Stimulated activated naive CD8-positive, alpha-beta T cell treated with anti-CD3 and anti-CD28 coated beads, Interleukin-15, amount 100 ng/mL, for 72 hours (primary cell): ENCODE measurements around the gene SLCO4A1.

Experiments used
- ATAC-seq: fragments of 150-1000 bp; cut with Tn5 transposase; 2 replicates; pipeline ENCODE4 v1.10.0; 2021; ENCODE audit warnings: mild to moderate bottlenecking, moderate library complexity
- DNase-seq, 2 donors: peaks; one replicate each; pipeline ENCODE4 v3.0.0; 2021 to 2022
- H3K27ac Mint-ChIP-seq, 2 donors: one replicate each; pipeline ENCODE4 v1.8.0; 2022; ENCODE audit warnings: mild to moderate bottlenecking in 2 of 2, mixed read lengths in 2 of 2, moderate library complexity in 2 of 2
- H3K27me3 Mint-ChIP-seq: one replicate; pipeline ENCODE4 v1.8.0; 2022; ENCODE audit warnings: mixed read lengths
- H3K4me1 Mint-ChIP-seq: one replicate; pipeline ENCODE4 v1.8.0; 2022; ENCODE audit warnings: mild to moderate bottlenecking, mixed read lengths
- H3K4me3 Mint-ChIP-seq, 2 donors: one replicate each; pipeline ENCODE4 v1.8.0; 2022; ENCODE audit warnings: mild to moderate bottlenecking in 2 of 2, mixed read lengths in 2 of 2, moderate library complexity in 1 of 2
- H3K9me3 Mint-ChIP-seq, 2 donors: one replicate each; pipeline ENCODE4 v1.8.0; 2022; ENCODE audit warnings: mixed read lengths in 2 of 2

SLCO4A1 gene

DNA sequence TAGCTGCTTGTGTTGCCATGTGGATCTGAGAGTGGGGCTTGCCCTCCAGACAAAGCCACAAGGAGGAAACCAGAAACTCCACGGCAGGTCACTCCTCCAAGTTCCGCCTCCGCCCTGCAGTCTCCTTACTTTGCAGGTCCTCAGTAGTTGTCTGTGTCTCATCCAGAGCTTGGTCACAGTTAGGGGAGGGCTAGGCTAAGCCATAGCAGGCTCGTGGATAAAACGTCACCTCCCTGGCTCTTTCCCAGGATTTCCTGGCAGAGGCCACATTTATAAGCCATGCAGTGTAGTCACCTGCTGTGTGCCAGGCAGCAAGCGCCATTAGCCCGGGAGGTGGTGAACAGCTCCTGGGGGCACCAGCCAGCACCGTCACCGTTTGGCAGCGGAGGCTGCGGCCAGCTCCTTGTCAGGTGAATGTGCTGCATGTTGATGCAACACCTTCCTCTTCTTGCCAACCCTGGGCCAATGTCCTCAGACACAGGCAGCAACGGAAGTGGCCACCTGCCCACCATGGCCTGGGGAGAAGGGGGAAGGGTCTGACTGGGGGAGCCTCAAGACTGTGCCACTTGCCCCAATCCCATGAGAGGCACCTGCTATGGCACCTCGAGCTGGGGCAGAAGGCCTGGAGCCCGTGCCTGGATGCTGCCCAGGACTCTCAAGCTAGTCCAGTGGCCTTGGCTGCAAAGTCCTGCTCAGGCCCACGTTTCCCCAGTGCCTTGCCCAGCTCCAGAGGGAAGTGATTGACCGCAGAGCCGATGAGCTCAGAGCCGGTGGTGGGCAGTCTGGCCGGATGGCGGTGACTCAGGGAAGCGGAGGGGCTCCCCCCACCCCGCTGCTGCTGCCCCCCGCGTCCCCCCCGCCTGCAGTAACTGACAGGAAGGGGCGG, 39.0 kb upstream of the SLCO4A1 start:
- DNase-seq (peak; percentile 73 to 89), ATAC-seq (peak; percentile 82)
- H3K4me3 Mint-ChIP-seq = peak overlapping the region; percentile 85 to 99
- no peaks in the 10 kb centered on the region for H3K9me3 Mint-ChIP-seq
- peaks cover 46% of the 10 kb centered on the region for H3K4me1 Mint-ChIP-seq
- peak overlapping the region; percentile 94 to 99 for H3K27ac Mint-ChIP-seq
- H3K27me3 Mint-ChIP-seq = peaks cover 73% of the 10 kb centered on the region

DNA sequence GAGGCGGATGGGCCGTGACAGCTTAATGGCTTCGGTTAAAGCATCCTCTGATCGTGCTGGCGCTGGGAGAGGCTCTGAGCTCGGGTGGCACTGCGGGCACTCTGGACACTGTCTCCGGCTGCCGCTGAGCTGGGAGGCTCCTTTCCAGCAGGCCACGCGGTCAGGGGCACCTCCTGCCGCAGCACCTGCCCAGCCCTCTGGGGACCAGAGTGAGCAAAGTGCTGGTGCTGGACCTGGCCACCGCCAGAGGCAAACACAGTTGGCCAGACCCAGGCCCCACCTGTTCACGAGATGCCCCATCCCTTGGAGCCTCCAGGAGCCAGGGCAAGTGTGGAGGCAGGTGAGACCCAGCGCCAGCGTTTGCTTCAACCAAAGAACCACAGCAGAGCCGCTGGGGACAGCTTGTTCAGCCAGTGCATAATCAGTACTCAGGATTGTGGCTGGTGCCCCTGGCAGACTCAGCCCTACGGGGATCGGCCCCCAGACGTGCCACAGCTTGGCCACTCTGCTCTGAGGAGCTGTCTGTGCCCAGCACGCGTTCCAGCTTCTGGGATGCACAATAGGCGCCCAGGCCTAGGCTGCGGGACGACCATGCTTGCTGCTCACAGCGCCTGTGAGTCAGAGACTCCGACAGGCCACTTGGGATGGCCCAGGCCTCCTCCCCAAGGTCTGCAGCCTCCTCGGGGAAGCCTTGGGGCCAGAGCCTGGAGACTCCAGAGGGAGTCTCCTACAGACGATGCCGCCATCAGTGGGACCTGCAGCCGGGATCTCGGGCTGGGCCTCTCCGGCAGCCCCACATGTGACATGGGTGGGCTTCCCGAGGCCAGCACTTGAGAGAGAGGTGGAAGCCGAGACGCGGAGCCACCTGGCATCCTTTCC, 38.2 kb upstream of the SLCO4A1 start:
- peak overlapping the region; percentile 40 to 99 for H3K4me3 Mint-ChIP-seq
- H3K4me1 Mint-ChIP-seq = peaks cover 48% of the 10 kb centered on the region
- H3K9me3 Mint-ChIP-seq = no peaks in the 10 kb centered on the region
- H3K27ac Mint-ChIP-seq = peak overlapping the region; percentile 63 to 90
- peaks cover 66% of the 10 kb centered on the region for H3K27me3 Mint-ChIP-seq
- no peak for ATAC-seq
- no peak for DNase-seq

DNA sequence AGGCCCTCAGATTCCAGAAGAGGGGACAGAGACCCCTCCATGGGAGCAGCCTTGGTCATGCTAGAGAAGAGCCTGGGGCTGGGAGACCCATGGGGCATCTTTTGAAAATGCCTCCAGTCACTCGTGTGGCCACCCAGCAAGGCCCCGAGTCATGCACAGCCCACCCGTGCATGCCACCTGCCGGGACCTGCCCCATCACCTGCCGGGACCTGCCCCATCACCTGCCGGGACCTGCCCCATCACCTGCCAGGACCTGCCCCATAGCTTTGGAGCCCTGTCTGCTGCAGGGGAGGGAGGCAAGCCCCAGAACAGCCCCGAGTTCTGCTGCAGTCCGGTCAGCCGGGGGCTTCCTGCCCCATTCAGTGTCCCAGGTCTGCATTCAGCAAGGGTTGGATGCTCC, 37.5 kb upstream of the SLCO4A1 start:
- Mint-ChIP-seq H3K4me3 (no peak overlapping the region), H3K4me1 (peaks cover 53% of the 10 kb centered on the region), H3K9me3 (no peaks in the 10 kb centered on the region), H3K27ac (peak overlapping the region in 1 of 2 donors; percentile 7), H3K27me3 (peaks cover 66% of the 10 kb centered on the region)
- no peak for DNase-seq
- ATAC-seq = no peak

DNA sequence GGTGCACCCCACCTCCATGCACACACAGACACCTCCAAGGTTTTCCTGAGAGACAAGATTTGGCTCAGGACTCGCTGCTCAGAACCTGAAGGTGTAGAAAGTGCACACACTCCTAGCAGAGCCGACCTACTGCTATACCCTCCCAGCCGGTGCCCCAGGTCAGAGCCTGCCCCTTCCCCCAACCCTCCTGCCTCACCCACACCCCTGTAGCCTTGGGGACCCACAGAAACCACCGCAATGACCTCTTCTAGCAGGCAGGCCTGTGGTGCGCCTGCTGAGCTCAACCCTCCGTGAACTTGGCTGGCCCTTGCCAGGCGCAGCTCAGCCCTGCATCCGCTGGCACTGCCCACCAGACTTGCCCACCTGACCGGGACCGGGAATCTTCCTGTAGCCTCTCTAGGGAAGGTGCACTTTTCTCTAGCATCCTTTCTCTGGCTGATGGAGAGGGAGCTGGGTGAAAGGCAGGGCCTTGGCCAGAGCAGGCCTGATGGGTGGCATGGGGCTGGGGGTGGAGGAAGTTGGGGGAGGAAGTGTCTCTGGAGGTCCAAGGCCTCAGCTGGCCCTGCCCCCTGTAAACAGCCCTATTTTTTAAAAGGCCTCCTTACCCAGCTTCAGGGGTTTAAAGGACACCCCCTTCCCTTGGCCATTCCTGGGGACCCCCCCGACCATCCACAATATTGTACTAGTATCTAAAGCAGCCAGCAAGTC, 36.9 kb upstream of the SLCO4A1 start:
- Mint-ChIP-seq H3K27me3 (peaks cover 62% of the 10 kb centered on the region), H3K4me3 (no peak overlapping the region), H3K9me3 (peaks cover 1 to 2% of the 10 kb centered on the region in 2 donors), H3K4me1 (peaks cover 53% of the 10 kb centered on the region), H3K27ac (peak overlapping the region; percentile 40 to 56)
- DNase-seq (no peak), ATAC-seq (no peak)

DNA sequence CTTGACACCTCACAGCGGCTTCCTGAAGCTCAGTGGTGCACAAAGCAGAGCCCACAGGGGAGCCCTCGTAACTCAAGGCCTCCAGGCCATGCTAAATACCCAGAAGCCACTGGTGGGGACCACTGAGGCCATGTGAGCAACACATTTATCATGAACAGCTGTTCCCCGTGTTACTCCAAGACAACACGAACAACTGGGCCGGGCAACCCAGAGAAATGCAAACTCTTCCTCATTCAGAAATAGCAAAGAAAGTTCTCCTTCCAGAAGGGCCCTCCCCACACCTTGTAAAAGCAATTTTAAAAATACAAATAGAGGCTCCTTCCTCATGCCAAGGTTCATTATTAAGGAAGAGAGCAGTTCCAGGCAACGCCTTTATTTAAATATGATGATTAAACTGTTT, 36.3 kb upstream of the SLCO4A1 start:
- Mint-ChIP-seq H3K4me1 (peaks cover 53% of the 10 kb centered on the region), H3K9me3 (peaks cover 6 to 8% of the 10 kb centered on the region in 2 donors), H3K4me3 (no peak overlapping the region), H3K27ac (no peak overlapping the region), H3K27me3 (peaks cover 61% of the 10 kb centered on the region)
- DNase-seq = no peak
- no peak for ATAC-seq

DNA sequence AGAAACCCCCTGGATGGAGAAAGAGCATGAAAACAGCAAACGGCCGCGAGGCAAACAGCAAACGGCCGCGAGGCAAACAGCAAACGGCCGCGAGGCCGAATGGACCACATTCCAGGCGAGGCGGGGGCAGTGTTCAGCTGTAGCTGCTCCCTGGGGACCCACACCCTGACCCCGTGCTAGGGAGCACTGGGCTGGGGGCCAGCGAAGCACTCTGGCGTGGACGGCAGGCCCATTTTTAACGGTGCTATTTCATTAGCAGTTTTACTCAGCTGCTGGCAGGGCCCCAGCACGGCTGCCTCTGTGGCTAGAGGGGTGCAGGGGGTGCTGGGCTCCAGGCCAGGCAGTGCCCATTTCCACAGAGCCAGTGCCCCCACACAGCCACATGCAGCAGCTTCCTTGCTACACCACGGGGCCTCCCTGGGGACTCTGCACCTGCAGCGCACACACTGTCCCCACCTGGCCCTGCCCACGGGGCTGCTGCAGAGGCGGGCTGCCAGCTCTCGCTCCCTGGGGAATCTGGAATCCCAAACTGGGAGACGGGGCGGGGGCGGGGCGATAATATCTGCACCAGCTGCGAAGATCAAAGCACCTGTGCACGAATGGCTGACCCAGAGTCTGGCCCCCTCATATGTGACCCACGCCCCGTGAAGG, 35.6 kb upstream of the SLCO4A1 start:
- DNase-seq (no peak), ATAC-seq (no peak)
- Mint-ChIP-seq H3K4me1 (peaks cover 48% of the 10 kb centered on the region), H3K27me3 (peaks cover 54% of the 10 kb centered on the region), H3K9me3 (peaks cover 6 to 8% of the 10 kb centered on the region in 2 donors), H3K27ac (no peak overlapping the region), H3K4me3 (no peak overlapping the region)

DNA sequence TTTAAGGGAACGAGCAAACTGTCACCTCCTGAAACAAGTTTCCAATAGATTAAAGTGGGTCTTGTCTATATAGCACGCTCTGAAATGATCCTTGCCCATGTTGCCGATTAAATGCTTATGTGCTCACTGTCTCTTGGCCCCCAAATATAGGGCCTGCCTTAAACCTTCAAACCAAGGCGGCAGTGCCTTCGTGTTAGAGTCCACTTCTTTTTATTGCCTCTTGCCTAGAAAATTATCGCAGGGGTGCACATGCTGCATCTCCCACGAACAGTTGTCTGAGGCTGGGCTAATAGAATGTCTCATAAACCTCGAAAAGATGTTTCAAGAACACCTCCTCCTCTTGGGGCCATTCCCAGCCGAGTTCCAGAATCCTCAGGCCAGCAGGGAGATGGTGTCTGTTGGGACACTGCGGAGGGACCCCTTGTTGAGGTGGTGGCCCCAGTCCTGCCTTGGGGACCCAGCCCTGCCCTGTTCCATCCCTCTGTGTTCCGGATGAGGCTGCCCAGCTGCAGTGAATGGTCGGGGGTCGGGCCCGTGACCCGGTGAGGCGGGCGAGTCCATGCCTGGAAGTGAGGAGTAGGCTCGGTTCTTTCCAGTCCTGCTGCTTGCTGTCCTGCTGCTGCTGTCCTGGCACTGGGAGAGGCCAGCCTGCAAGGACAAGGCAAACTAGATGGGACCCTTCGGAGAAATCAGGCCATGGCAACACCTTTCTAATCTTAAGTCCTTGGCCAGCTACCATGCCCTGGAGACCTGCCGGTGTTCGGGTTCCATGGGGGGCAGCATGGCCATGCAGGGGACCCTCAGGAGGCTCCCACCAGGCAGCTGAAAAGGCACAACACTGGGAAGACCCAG, 34.7 kb upstream of the SLCO4A1 start:
- peaks cover 6 to 8% of the 10 kb centered on the region in 2 donors for H3K9me3 Mint-ChIP-seq
- DNase-seq = no peak
- no peak overlapping the region for H3K4me3 Mint-ChIP-seq
- H3K4me1 Mint-ChIP-seq = peaks cover 39% of the 10 kb centered on the region
- no peak overlapping the region for H3K27ac Mint-ChIP-seq
- H3K27me3 Mint-ChIP-seq = peaks cover 45% of the 10 kb centered on the region
- ATAC-seq = no peak

DNA sequence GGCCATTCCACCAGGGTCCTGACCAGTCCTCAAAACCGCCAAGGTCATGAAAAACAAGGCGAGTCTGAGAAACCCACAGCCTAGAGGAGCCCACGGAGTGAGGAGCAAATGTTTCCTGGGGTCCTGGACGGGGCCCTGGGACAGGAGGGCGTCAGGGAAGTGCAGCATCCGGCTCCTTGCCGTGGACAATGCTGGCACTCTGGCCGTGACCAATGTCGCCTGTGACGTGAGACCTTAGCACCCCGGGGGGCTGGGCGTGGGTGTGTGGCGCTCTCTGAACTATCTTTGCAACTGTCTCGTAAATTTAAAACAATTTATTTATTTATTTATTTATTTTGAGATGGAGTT, 34.1 kb upstream of the SLCO4A1 start:
- DNase-seq (no peak), ATAC-seq (no peak)
- Mint-ChIP-seq H3K4me1 (peaks cover 33% of the 10 kb centered on the region), H3K27me3 (peaks cover 39% of the 10 kb centered on the region), H3K4me3 (no peak overlapping the region), H3K27ac (no peak overlapping the region), H3K9me3 (peaks cover 6 to 8% of the 10 kb centered on the region in 2 donors)

DNA sequence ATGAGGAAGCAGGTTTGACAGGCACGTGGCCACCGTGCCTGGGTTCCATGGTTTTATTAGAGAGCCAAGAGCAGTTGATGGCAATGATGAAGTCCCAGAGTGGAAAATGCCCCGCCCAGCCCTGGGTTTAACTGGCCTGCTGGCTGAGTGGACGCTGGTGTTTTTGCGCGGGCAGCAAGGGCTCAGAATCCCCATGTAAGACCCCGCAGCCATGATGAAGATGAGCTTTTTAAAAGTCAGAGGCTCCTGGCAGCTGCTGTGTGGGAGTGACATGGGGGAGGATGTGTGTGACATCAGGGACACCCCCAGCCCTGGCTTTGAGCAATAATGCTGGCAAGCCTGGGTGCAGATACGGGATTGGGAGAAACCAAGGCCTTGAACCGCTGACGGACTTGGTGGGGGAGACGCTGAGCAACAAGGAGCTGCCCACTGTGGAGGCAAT, 33.0 kb upstream of the SLCO4A1 start:
- no peak for DNase-seq
- Mint-ChIP-seq H3K27me3 (peaks cover 39% of the 10 kb centered on the region), H3K4me1 (peaks cover 22% of the 10 kb centered on the region), H3K27ac (peak overlapping the region in 1 of 2 donors; percentile 22), H3K4me3 (no peak overlapping the region), H3K9me3 (peaks cover 6 to 8% of the 10 kb centered on the region in 2 donors)
- ATAC-seq = no peak

DNA sequence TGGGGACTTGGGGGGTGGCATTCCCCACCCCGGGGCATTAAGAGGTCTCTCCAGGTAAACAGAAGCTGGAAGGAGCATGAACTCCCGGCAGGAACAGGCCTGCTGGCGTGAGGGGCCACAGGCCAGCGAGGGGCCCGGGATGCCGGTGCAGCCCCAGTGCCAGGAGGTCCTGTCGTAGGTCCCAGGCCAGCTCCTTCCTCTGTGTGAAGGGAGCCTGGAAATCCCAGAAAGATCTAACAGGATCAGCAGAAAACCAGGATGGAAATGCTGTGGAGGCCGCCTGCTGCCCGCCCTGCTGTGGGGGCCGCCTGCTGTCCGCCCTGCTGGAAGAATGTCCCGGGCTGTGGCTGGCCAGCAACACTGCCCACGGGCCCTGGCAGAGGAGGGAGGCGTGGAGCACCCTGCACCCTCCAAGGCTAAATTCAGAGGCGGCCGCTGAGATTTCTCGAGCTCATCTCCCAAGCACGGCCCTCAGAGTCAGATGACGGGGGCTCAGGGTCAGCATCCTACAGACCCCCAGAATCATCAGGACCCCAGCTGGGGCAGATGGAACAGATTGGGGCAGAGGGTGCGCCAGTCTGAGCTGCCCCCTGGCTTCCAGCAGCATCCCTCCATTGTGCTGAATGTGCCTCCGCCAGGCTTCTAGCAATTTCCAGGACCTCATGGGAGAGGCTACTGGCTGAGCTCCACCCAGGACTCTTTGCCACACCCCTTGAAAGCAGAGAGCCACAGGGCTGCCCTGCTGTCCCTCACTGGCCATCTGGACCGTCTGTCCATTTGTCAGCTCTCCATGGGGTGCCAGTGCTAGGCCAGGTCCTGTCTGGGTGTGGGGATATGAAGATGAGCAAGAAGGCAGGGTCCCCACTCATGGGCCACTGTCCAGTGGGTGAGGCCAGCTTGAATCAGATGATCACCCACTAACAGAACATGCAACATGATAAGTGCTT, 32.2 kb upstream of the SLCO4A1 start:
- ATAC-seq (no peak), DNase-seq (no peak)
- Mint-ChIP-seq H3K27me3 (peaks cover 39% of the 10 kb centered on the region), H3K4me1 (peaks cover 15% of the 10 kb centered on the region), H3K4me3 (no peak overlapping the region), H3K27ac (no peak overlapping the region), H3K9me3 (peaks cover 6 to 8% of the 10 kb centered on the region in 2 donors)

DNA sequence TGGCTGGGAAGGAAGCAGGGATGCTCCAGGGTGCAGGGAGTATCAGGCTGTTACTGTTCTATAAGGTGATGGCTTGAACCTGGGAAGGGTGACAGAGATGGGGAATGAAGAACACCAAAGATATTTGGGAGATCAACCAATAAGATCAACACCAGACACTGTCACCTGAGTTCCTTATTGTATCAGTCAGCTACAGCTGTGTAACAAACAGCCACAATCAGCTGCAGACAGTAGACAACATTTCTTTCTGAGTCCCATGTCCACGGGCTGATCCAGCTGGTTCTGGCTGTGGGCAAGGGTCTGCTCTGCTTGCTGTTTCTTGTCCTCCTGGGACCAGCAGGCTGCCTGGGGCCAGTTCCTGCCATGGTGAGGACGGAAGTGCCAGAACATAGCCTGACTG, 31.3 kb upstream of the SLCO4A1 start:
- DNase-seq (no peak), ATAC-seq (no peak)
- peaks cover 6 to 8% of the 10 kb centered on the region in 2 donors for H3K9me3 Mint-ChIP-seq
- no peak overlapping the region for H3K27ac Mint-ChIP-seq
- peaks cover 7% of the 10 kb centered on the region for H3K4me1 Mint-ChIP-seq
- peaks cover 30% of the 10 kb centered on the region for H3K27me3 Mint-ChIP-seq
- H3K4me3 Mint-ChIP-seq = no peak overlapping the region

DNA sequence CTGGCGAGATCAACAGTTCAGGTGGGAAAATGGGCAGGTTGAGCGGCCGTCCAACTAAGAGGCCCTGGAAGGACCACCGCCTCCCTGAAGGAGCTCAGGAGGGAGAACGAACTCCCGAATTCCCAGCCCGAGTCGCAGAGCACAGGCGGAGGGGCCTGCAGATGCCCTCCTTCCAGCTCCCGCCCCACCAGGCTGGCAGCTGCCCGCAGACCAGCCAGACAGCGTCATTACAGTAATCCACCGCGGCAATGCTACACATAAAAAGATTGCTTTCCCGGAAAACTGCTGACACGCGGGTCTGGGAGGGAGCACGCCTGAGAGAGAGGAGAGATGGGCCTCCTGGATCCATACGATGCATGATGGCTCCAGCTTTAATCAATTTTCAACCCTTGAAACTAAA, 30.5 kb upstream of the SLCO4A1 start:
- no peak for ATAC-seq
- no peak overlapping the region for H3K4me3 Mint-ChIP-seq

More for the DNA sequence above, 30.5 kb upstream of the SLCO4A1 start:
- Mint-ChIP-seq H3K27me3 (peaks cover 23% of the 10 kb centered on the region), H3K27ac (no peak overlapping the region), H3K9me3 (peaks cover 6 to 8% of the 10 kb centered on the region in 2 donors), H3K4me1 (peaks cover 11% of the 10 kb centered on the region)
- DNase-seq = no peak
